Neuron (in vitro differentiated cells): ENCODE results near the gene SHKBP1.

ENCODE experiments used
- H2AFZ ChIP-seq: one replicate; pipeline ENCODE4 v1.6.1; 2013; ENCODE audit warnings: low read depth, mild to moderate bottlenecking, inconsistent platforms, low read length, moderate library complexity
- H3K27me3 ChIP-seq: one replicate; pipeline ENCODE4 v1.6.1; 2013; ENCODE audit warnings: low read length; ENCODE audit not compliant: insufficient read depth
- H3K36me3 ChIP-seq: one replicate; pipeline ENCODE4 v1.6.1; 2013; ENCODE audit warnings: low read length; ENCODE audit not compliant: insufficient read depth
- H3K4me1 ChIP-seq: one replicate; pipeline ENCODE4 v1.6.1; 2013; ENCODE audit warnings: low read length; ENCODE audit not compliant: insufficient read depth
- H3K4me3 ChIP-seq: 2 replicates; pipeline ENCODE4 v1.5.1; 2013; ENCODE audit warnings: mild to moderate bottlenecking, low read length, moderate library complexity
- H3K9me3 ChIP-seq: one replicate; pipeline ENCODE4 v1.6.1; 2013; ENCODE audit warnings: low read length

SHKBP1 gene

GRCh38 chr19:40603389-40604170 is 26.9 kb downstream of the SHKBP1 start:
- Histone ChIP-seq H3K4me3 (no peak overlapping the region), H3K36me3 (peaks cover 26% of the 10 kb centered on the region), H3K27me3 (no peaks in the 10 kb centered on the region), H3K4me1 (peaks cover 11% of the 10 kb centered on the region), H2AFZ (no peak overlapping the region), H3K9me3 (no peaks in the 10 kb centered on the region)

- Histone ChIP-seq H2AFZ (no peak overlapping the region), H3K9me3 (no peaks in the 10 kb centered on the region), H3K4me3 (no peak overlapping the region), H3K4me1 (peaks cover 6% of the 10 kb centered on the region), H3K36me3 (peaks cover 26% of the 10 kb centered on the region), H3K27me3 (no peaks in the 10 kb centered on the region)
Observed at GRCh38 chr19:40604171-40604646, 27.5 kb downstream of the SHKBP1 start.

DNA sequence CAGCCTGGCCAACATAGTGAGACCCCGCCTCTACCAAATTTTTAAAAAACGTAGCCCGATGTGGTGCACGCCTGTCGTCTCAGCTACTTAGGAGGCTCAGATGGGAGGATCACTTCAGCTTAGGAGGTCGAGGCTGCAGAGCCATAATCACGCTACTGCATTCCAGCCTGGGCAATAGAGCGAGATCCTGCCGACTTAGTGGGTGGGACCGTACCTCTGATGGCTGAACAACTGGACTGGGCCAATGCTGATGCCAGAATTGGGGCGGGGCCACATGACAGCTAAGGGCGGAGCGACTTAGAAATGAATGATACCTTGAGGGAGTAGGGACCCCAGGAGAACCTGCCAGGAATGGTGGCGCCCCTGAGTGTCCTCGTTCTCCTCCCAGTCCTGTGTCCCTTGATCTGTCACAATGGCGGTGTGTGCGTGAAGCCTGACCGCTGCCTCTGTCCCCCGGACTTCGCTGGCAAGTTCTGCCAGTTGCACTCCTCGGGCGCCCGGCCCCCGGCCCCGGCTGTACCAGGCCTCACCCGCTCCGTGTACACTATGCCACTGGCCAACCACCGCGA is 28.1 kb downstream of the SHKBP1 start:
- H3K4me3 ChIP-seq, result no peak overlapping the region
- H3K27me3 ChIP-seq, result no peaks in the 10 kb centered on the region
- H2AFZ ChIP-seq, result no peak overlapping the region
- no peaks in the 10 kb centered on the region for H3K9me3 ChIP-seq
- H3K36me3 ChIP-seq, result peaks cover 26% of the 10 kb centered on the region
- peaks cover 1% of the 10 kb centered on the region for H3K4me1 ChIP-seq

DNA sequence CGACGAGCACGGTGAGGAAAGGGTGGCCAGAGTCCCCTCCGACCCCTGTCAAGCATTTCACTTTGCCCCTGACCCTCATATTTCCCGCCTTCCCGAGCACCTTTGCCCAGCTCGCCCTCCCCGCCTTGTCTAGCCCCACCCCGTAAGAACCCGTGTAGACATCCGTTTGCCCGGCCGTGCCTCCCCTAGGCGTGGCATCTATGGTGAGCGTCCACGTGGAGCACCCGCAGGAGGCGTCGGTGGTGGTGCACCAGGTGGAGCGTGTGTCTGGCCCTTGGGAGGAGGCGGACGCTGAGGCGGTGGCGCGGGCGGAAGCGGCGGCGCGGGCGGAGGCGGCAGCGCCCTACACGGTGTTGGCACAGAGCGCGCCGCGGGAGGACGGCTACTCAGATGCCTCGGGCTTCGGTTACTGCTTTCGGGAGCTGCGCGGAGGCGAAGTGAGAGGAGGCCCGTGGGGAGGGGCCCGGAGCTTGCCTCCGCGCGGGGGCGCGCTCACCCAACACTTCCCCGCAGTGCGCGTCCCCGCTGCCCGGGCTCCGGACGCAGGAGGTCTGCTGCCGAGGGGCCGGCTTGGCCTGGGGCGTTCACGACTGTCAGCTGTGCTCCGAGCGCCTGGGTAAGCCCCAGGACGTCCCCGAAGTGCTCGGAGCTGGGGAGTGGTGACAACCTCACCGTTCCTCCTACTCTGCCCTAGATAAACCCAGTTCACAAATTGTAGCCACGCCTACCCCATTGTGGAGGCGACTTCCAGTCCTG is 28.7 kb downstream of the SHKBP1 start:
- no peaks in the 10 kb centered on the region for H3K27me3 ChIP-seq
- H3K36me3 ChIP-seq, result peaks cover 24% of the 10 kb centered on the region
- no peaks in the 10 kb centered on the region for H3K9me3 ChIP-seq
- no peaks in the 10 kb centered on the region for H3K4me1 ChIP-seq
- no peak overlapping the region for H2AFZ ChIP-seq
- no peak overlapping the region for H3K4me3 ChIP-seq

- H3K4me3 ChIP-seq, result no peak overlapping the region
- H3K36me3 ChIP-seq, result peaks cover 36% of the 10 kb centered on the region
- no peaks in the 10 kb centered on the region for H3K27me3 ChIP-seq
- H2AFZ ChIP-seq, result no peak overlapping the region
- no peaks in the 10 kb centered on the region for H3K9me3 ChIP-seq
- no peaks in the 10 kb centered on the region for H3K4me1 ChIP-seq
Observed at GRCh38 chr19:40607311-40608239, 30.9 kb downstream of the SHKBP1 start.

GRCh38 chr19:40608240-40608621 is 31.6 kb downstream of the SHKBP1 start:
- Histone ChIP-seq H3K4me1 (no peaks in the 10 kb centered on the region), H3K9me3 (peaks cover 3% of the 10 kb centered on the region), H3K27me3 (no peaks in the 10 kb centered on the region), H3K36me3 (peaks cover 40% of the 10 kb centered on the region), H2AFZ (no peak overlapping the region), H3K4me3 (no peak overlapping the region)

DNA sequence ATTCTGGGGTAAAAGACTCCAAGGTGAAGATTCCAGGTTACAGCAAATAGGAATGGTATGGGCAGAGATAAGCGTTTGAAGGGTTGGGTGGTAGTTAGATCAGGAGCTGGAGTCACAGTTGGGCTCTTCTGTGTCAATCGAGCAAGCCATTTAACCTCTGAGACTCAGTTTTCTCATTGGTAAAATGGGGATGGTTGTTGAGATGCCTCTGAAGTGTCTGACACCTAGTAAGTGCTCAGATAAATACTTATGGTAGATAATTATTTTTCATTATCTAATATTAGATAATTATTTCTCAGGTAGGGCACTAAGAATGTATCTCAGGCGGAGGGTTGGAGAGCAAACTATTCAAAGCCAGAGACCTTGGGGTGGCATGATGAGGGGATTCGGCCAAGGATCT is 32.3 kb downstream of the SHKBP1 start:
- Histone ChIP-seq H3K4me1 (no peaks in the 10 kb centered on the region), H3K4me3 (no peak overlapping the region), H3K9me3 (peaks cover 4% of the 10 kb centered on the region), H3K27me3 (no peaks in the 10 kb centered on the region), H2AFZ (no peak overlapping the region), H3K36me3 (peaks cover 45% of the 10 kb centered on the region)

DNA sequence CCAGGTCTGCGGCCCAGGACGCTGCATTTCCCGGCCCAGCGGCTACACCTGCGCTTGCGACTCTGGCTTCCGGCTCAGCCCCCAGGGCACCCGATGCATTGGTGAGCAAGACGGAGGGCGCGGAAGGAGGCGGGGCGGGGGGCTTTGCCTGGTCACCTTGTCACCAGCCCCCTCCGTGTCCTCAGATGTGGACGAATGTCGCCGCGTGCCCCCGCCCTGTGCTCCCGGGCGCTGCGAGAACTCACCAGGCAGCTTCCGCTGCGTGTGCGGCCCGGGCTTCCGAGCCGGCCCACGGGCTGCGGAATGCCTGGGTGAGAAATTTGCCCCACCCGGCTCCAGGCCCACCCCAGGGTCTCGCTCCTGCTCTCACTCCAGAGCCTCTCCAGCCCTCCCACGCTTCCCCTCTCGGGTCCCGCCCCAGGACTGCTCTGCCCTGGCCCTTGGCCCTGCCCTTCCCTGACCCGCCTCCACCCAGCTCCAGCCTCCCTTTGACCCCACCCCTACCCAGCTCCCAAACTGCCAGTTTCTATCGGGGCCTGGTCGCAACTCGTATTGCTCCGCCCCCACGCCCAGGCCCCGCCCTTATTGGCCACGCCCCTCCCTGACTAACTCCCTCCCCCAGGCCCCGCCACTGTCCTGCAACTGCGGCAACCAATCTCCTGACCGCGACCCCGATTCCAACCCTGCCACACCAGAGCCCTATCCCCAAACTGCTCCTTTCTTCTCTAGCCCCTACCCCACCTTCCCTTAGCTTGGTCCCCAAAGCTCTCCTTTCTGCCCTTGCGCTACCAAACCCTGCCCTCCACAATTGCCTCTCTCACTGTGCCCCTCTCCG is 33.1 kb downstream of the SHKBP1 start:
- Histone ChIP-seq H3K36me3 (peaks cover 52% of the 10 kb centered on the region), H3K4me3 (no peak overlapping the region), H2AFZ (no peak overlapping the region), H3K9me3 (peaks cover 4% of the 10 kb centered on the region), H3K4me1 (no peaks in the 10 kb centered on the region), H3K27me3 (no peaks in the 10 kb centered on the region)

GRCh38 chr19:40610396-40611064 is 33.9 kb downstream of the SHKBP1 start:
- Histone ChIP-seq H2AFZ (no peak overlapping the region), H3K4me3 (no peak overlapping the region), H3K4me1 (no peaks in the 10 kb centered on the region), H3K9me3 (peaks cover 4% of the 10 kb centered on the region), H3K27me3 (no peaks in the 10 kb centered on the region), H3K36me3 (peaks cover 46% of the 10 kb centered on the region)

DNA sequence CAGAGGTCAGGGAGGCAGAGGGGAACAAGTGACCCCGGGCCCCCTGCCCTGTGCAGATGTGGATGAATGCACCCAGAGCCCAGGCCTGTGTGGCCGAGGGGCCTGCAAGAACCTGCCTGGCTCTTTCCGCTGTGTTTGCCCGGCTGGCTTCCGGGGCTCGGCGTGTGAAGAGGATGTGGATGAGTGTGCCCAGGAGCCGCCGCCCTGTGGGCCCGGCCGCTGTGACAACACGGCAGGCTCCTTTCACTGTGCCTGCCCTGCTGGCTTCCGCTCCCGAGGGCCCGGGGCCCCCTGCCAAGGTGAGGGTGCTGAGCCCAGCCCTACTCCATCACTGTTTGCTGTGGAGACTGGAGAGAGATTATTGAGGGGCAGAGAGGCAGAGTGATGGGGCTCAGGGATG is 34.4 kb downstream of the SHKBP1 start:
- Histone ChIP-seq H2AFZ (no peak overlapping the region), H3K4me3 (no peak overlapping the region), H3K4me1 (no peaks in the 10 kb centered on the region), H3K9me3 (peaks cover 4% of the 10 kb centered on the region), H3K27me3 (no peaks in the 10 kb centered on the region), H3K36me3 (peaks cover 44% of the 10 kb centered on the region)

DNA sequence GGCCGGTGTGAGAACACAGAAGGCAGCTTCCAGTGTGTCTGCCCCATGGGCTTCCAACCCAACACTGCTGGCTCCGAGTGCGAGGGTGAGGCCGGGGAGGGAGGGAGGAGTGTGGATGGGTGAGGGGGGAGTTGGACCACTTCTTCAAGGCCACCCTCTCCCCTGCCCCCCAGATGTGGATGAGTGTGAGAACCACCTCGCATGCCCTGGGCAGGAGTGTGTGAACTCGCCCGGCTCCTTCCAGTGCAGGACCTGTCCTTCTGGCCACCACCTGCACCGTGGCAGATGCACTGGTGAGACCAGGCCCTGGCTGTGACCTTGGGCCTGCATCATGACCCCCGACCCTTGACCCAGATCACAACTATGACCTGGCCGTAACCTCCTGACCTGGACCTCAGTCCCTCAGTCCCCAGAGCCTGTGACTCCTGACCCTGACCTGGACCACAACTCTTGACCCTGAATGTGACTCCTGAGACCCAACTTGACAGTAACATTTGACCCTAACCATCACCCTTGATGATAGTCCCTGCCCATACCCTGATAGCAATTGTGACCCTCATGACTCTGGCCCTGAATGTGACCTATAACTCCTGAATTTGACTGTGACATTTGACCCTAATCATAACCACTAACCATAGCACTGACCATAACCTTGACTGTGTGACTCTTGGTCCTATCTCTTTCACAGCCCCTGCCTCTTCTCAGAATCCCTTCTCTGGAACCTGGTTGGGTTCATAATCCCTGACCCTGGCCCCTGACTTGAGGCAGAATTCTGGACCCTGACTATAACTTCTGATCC is 35.4 kb downstream of the SHKBP1 start:
- Histone ChIP-seq H3K4me1 (no peaks in the 10 kb centered on the region), H3K27me3 (no peaks in the 10 kb centered on the region), H3K4me3 (no peak overlapping the region), H3K36me3 (peaks cover 51% of the 10 kb centered on the region), H2AFZ (no peak overlapping the region), H3K9me3 (peaks cover 4% of the 10 kb centered on the region)
